Body of pancreas (tissue), 4 donors: ENCODE results near the gene RGS17.

Experiments used
- POLR2A ChIP-seq, 3 donors: fragments of 450-650 bp; IDR thresholded peaks; one replicate each; pipeline ENCODE4 v1.6.1; 2016; ENCODE audit warnings: antibody characterized with exemption in 3 of 3, mild to moderate bottlenecking in 2 of 3
- TF ChIP-seq, protein P1 (sequence below), 7 experiments: fragments of 450-650 bp in 4 of 7; fragments of 200-600 bp in 3 of 7; sonication (generic) in 3 of 7; IDR thresholded peaks; one replicate each; pipeline ENCODE4 v1.5.1; 2016 to 2019; ENCODE audit warnings: antibody characterized with exemption in 7 of 7

DNA sequence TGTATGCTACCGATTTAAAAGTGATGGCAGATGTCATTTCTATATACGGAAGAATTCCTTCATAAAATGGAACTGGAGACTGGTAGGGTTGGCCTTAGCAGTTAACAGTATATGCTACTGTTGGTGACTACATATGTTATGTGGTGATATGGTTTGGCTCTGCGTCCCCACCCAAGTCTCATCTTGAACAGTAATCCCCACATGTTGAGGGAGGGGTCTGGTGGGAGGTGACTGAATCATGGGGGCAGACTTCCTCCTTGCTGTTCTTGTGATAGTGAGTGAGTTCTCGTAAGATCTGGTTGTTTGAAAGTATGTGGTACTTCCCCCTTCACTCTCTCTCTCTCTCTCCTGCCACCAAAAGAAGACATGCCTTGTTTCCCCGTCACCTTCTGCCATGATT is 29.6 kb downstream of the RGS17 start:
- TF ChIP-seq, protein P1, sequence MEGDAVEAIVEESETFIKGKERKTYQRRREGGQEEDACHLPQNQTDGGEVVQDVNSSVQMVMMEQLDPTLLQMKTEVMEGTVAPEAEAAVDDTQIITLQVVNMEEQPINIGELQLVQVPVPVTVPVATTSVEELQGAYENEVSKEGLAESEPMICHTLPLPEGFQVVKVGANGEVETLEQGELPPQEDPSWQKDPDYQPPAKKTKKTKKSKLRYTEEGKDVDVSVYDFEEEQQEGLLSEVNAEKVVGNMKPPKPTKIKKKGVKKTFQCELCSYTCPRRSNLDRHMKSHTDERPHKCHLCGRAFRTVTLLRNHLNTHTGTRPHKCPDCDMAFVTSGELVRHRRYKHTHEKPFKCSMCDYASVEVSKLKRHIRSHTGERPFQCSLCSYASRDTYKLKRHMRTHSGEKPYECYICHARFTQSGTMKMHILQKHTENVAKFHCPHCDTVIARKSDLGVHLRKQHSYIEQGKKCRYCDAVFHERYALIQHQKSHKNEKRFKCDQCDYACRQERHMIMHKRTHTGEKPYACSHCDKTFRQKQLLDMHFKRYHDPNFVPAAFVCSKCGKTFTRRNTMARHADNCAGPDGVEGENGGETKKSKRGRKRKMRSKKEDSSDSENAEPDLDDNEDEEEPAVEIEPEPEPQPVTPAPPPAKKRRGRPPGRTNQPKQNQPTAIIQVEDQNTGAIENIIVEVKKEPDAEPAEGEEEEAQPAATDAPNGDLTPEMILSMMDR (IDR thresholded peaks at IDR 0.05), result no peak
- TF ChIP-seq POLR2A (IDR thresholded peaks at IDR 0.05), result no peak
